GM23338 (cell line): ENCODE data around the gene ABL2.

Source experiments
- CTCF ChIP-seq, 2 experiments: fragments of 200-600 bp in 1 of 2; sonication (generic) in 1 of 2; conservative IDR thresholded peaks; 2 replicates each; pipeline versions ENCODE4 v1.5.1 to v1.6.1; 2016 to 2017; ENCODE audit warnings: antibody characterized with exemption in 2 of 2, low read depth in 2 of 2, mild to moderate bottlenecking in 2 of 2, moderate library complexity in 1 of 2
- EZH2 ChIP-seq: fragments of 200-600 bp; sonication (generic); IDR thresholded peaks from one replicate; pipeline ENCODE4 v1.8.0; 2017; ENCODE audit warnings: antibody characterized with exemption, mild to moderate bottlenecking, low read depth; ENCODE audit not compliant: unreplicated experiment
- EZH2phosphoT487 ChIP-seq: fragments of 200-600 bp; sonication (generic); IDR thresholded peaks from one replicate; pipeline ENCODE4 v1.8.1; 2018; ENCODE audit warnings: antibody characterized with exemption; ENCODE audit not compliant: unreplicated experiment
- POLR2AphosphoS5 ChIP-seq: IDR thresholded peaks from 2 replicates; pipeline ENCODE4 v1.6.1; 2016; ENCODE audit warnings: antibody characterized with exemption, low read depth
- REST ChIP-seq: IDR thresholded peaks from one replicate; pipeline ENCODE4 v1.6.1; 2018; ENCODE audit warnings: antibody characterized with exemption; ENCODE audit not compliant: unreplicated experiment
- ZNF331 ChIP-seq: fragments of 250-450 bp; sonication (Bioruptor Pico); IDR thresholded peaks from 2 replicates; pipeline ENCODE4 v1.5.0; 2020; ENCODE audit warnings: low read depth, mild to moderate bottlenecking, moderate library complexity

GRCh38 chr1:179061360-179062282, 167.9 kb downstream of the ABL2 start:
- TF ChIP-seq REST (no peak), EZH2phosphoT487 (no peak), CTCF (conservative IDR thresholded peaks at IDR 0.05; ENCODE audit: low read depth in 2 of 2) (no peak), POLR2AphosphoS5 (no peak), ZNF331 (no peak), EZH2 (no peak)
